KMS-11 (cell line): Measurements from ENCODE around the gene DOCK11.

Source experiments
- H2AFZ ChIP-seq: fragments of 200-600 bp; sonication (generic); 2 replicates; pipeline ENCODE4 v1.6.1; 2016; ENCODE audit warnings: antibody characterized with exemption, mixed run types, low read depth
- H3K27ac ChIP-seq: fragments of 200-600 bp; sonication (generic); 2 replicates; pipeline ENCODE4 v1.6.1; 2016; ENCODE audit warnings: mild to moderate bottlenecking, mixed run types
- H3K27me3 ChIP-seq: fragments of 200-600 bp; sonication (generic); 2 replicates; pipeline ENCODE4 v1.6.1; 2017; ENCODE audit warnings: mild to moderate bottlenecking, low read depth, mixed run types, moderate library complexity; ENCODE audit not compliant: insufficient read depth
- H3K36me3 ChIP-seq: fragments of 200-600 bp; sonication (generic); 2 replicates; pipeline ENCODE4 v1.6.1; 2017; ENCODE audit warnings: mild to moderate bottlenecking, mixed run types; ENCODE audit not compliant: insufficient read depth
- H3K4me1 ChIP-seq: fragments of 200-600 bp; sonication (generic); 2 replicates; pipeline ENCODE4 v1.6.1; 2016; ENCODE audit warnings: mild to moderate bottlenecking, low read depth, mixed run types; ENCODE audit not compliant: poor library complexity, severe bottlenecking
- H3K4me2 ChIP-seq: fragments of 200-600 bp; sonication (generic); 2 replicates; pipeline ENCODE4 v1.7.0; 2016; ENCODE audit warnings: mild to moderate bottlenecking, mixed run types
- H3K4me3 ChIP-seq: fragments of 200-600 bp; sonication (generic); IDR thresholded peaks from 2 replicates; pipeline ENCODE4 v1.6.1; 2017; ENCODE audit warnings: low read depth, low read length, mixed read lengths; ENCODE audit not compliant: insufficient read depth
- H3K79me2 ChIP-seq: fragments of 200-600 bp; sonication (generic); 2 replicates; pipeline ENCODE4 v1.6.1; 2016; ENCODE audit warnings: low read depth, mixed run types; ENCODE audit not compliant: insufficient read depth
- H3K9ac ChIP-seq: fragments of 200-600 bp; sonication (generic); 2 replicates; pipeline ENCODE4 v1.6.1; 2016; ENCODE audit warnings: mild to moderate bottlenecking, mixed run types
- H4K20me1 ChIP-seq: fragments of 200-600 bp; sonication (generic); 2 replicates; pipeline ENCODE4 v1.6.1; 2016; ENCODE audit warnings: mild to moderate bottlenecking, mixed run types; ENCODE audit not compliant: insufficient read depth
- CTCF ChIP-seq: fragments of 200-600 bp; sonication (generic); conservative IDR thresholded peaks from 2 replicates; pipeline ENCODE4 v1.6.1; 2017; ENCODE audit warnings: low read depth, mild to moderate bottlenecking, antibody characterized with exemption, low read length, moderate library complexity, mixed read lengths

DOCK11 gene

GRCh38 chrX:118495061-118495921 is at the start of gene DOCK11:
DOCK11 (plus strand) TSS chrX:118495815; CDS start chrX:118495972, 157 bp downstream.
- Histone ChIP-seq H3K4me2 (peak within 1 kb of the TSS; percentile 33), H3K27me3 (no peaks in the 10 kb centered on the region), H3K36me3 (no peaks in the 10 kb centered on the region), H2AFZ (peak within 1 kb of the TSS; percentile 75), H3K9ac (peak within 1 kb of the TSS; percentile 57; the same call in 1 of the 2 replicates), H3K4me1 (peaks cover 7% of the 10 kb centered on the region), H3K27ac (no peak within 1 kb of the TSS), H3K4me3 (no peak within 1 kb of the TSS), H3K79me2 (no peaks in the 10 kb centered on the region), H4K20me1 (no peaks in the 10 kb centered on the region)
- no peak for TF ChIP-seq CTCF

- peak overlapping the region; percentile 34 for H3K4me2 ChIP-seq
- H3K36me3 ChIP-seq = no peaks in the 10 kb centered on the region
- peak overlapping the region; percentile 69 for H3K27ac ChIP-seq
- no peaks in the 10 kb centered on the region for H3K27me3 ChIP-seq
- no peaks in the 10 kb centered on the region for H3K79me2 ChIP-seq
- no peak for TF ChIP-seq CTCF
- H3K4me1 ChIP-seq = peaks cover 26% of the 10 kb centered on the region
- peak overlapping the region; percentile 27; the same call in 1 of the 2 replicates for H2AFZ ChIP-seq
- H4K20me1 ChIP-seq = no peaks in the 10 kb centered on the region
- no peak overlapping the region for H3K9ac ChIP-seq
- H3K4me3 ChIP-seq = no peak overlapping the region
These were observed 47.3 kb upstream of the DOCK11 start for GRCh38 chrX:118448273-118448783.

- no peaks in the 10 kb centered on the region for H4K20me1 ChIP-seq
- no peak overlapping the region for H2AFZ ChIP-seq
- H3K4me2 ChIP-seq = no peak overlapping the region
- no peaks in the 10 kb centered on the region for H3K4me1 ChIP-seq
- H3K9ac ChIP-seq = no peak overlapping the region
- no peak overlapping the region for H3K4me3 ChIP-seq
- H3K27ac ChIP-seq = no peak overlapping the region
- no peak for TF ChIP-seq CTCF
- no peaks in the 10 kb centered on the region for H3K79me2 ChIP-seq
- H3K36me3 ChIP-seq = no peaks in the 10 kb centered on the region
- no peaks in the 10 kb centered on the region for H3K27me3 ChIP-seq
These were observed 40.6 kb upstream of the DOCK11 start for GRCh38 chrX:118455013-118455412.

- Histone ChIP-seq H3K4me2 (no peak overlapping the region), H3K79me2 (no peaks in the 10 kb centered on the region), H3K36me3 (no peaks in the 10 kb centered on the region), H4K20me1 (no peaks in the 10 kb centered on the region), H3K9ac (no peak overlapping the region), H2AFZ (no peak overlapping the region), H3K4me1 (no peaks in the 10 kb centered on the region), H3K4me3 (no peak overlapping the region), H3K27ac (no peak overlapping the region), H3K27me3 (no peaks in the 10 kb centered on the region)
- peak; percentile 59; the same call in 1 of the 2 replicates for TF ChIP-seq CTCF
These were observed 36.1 kb upstream of the DOCK11 start for GRCh38 chrX:118459494-118459893.
